Chondrocyte (in vitro differentiated cells): Measurements from ENCODE around the gene CACNA1F. TPM values are rescaled to one million over a fixed set of nuclear protein-coding genes. Genes with fewer than 3 reads are reported as not detected.

Source experiments
- DNase-seq: peaks from one replicate; pipeline ENCODE4 v3.0.0; 2021; ENCODE audit warnings: mixed read lengths, low spot score
- H3K27ac Mint-ChIP-seq: one replicate; pipeline ENCODE4 v1.8.0; 2021; ENCODE audit warnings: mild to moderate bottlenecking, moderate library complexity, mixed read lengths; ENCODE audit not compliant: unreplicated experiment
- H3K27me3 Mint-ChIP-seq: 2 replicates; pipeline ENCODE4 v1.8.0; 2021; ENCODE audit warnings: low read depth, mixed read lengths
- H3K36me3 Mint-ChIP-seq: 2 replicates; pipeline ENCODE4 v1.8.0; 2021; ENCODE audit warnings: low read depth, mixed read lengths
- H3K4me1 Mint-ChIP-seq: 2 replicates; pipeline ENCODE4 v1.8.0; 2021; ENCODE audit warnings: low read depth, mild to moderate bottlenecking, mixed read lengths
- H3K4me3 Mint-ChIP-seq: one replicate; pipeline ENCODE4 v1.8.0; 2021; ENCODE audit warnings: mild to moderate bottlenecking, moderate library complexity, mixed read lengths; ENCODE audit not compliant: unreplicated experiment
- H3K9me3 Mint-ChIP-seq: 2 replicates; pipeline ENCODE4 v1.8.0; 2021; ENCODE audit warnings: low read depth, mixed read lengths
- CTCF ChIP-seq: fragments of 200-600 bp; sonication (generic); IDR thresholded peaks from 2 replicates; pipeline ENCODE4 v1.5.0; 2021; ENCODE audit warnings: antibody characterized with exemption, mild to moderate bottlenecking, moderate library complexity
- total RNA-seq: library from RNA; stranded (reverse); gene quantifications from 3 replicates; pipeline ENCODE4 v1.2.1, GENCODE V29; 2021

The CACNA1F gene
- total RNA-seq, 1 donor from 2014 or later = not detected

- Mint-ChIP-seq H3K4me3 (no peak overlapping the region), H3K4me1 (no peaks in the 10 kb centered on the region), H3K27ac (no peak overlapping the region), H3K9me3 (no peaks in the 10 kb centered on the region), H3K27me3 (no peaks in the 10 kb centered on the region), H3K36me3 (peaks cover 7% of the 10 kb centered on the region)
- no peak for DNase-seq
- TF ChIP-seq CTCF = no peak
Observed at GRCh38 chrX:49250066-49250465, 16.9 kb upstream of the CACNA1F start.

- no peaks in the 10 kb centered on the region for H3K4me1 Mint-ChIP-seq
- no peaks in the 10 kb centered on the region for H3K27me3 Mint-ChIP-seq
- H3K4me3 Mint-ChIP-seq = no peak overlapping the region
- H3K9me3 Mint-ChIP-seq = no peaks in the 10 kb centered on the region
- TF ChIP-seq CTCF = no peak
- no peak overlapping the region for H3K27ac Mint-ChIP-seq
- H3K36me3 Mint-ChIP-seq = peaks cover 11% of the 10 kb centered on the region
- no peak for DNase-seq
Observed at GRCh38 chrX:49249616-49250015, 16.5 kb upstream of the CACNA1F start.

GRCh38 chrX:49249071-49249470 lies 15.9 kb upstream of the CACNA1F start:
- no peak for TF ChIP-seq CTCF
- DNase-seq = peak; percentile 82
- no peak overlapping the region for H3K4me3 Mint-ChIP-seq
- H3K27ac Mint-ChIP-seq = no peak overlapping the region
- H3K9me3 Mint-ChIP-seq = no peaks in the 10 kb centered on the region
- no peaks in the 10 kb centered on the region for H3K4me1 Mint-ChIP-seq
- H3K27me3 Mint-ChIP-seq = no peaks in the 10 kb centered on the region
- peaks cover 13% of the 10 kb centered on the region for H3K36me3 Mint-ChIP-seq

- peaks cover 17% of the 10 kb centered on the region for H3K36me3 Mint-ChIP-seq
- no peaks in the 10 kb centered on the region for H3K27me3 Mint-ChIP-seq
- no peak overlapping the region for H3K4me3 Mint-ChIP-seq
- DNase-seq = no peak
- TF ChIP-seq CTCF = no peak
- H3K27ac Mint-ChIP-seq = no peak overlapping the region
- H3K4me1 Mint-ChIP-seq = no peaks in the 10 kb centered on the region
- H3K9me3 Mint-ChIP-seq = no peaks in the 10 kb centered on the region
Observed at GRCh38 chrX:49247916-49248811, 15.0 kb upstream of the CACNA1F start.

- no peak for DNase-seq
- TF ChIP-seq CTCF = no peak
- H3K4me3 Mint-ChIP-seq = no peak overlapping the region
- H3K27ac Mint-ChIP-seq = no peak overlapping the region
- H3K36me3 Mint-ChIP-seq = peaks cover 17% of the 10 kb centered on the region
- H3K4me1 Mint-ChIP-seq = no peaks in the 10 kb centered on the region
- H3K9me3 Mint-ChIP-seq = no peaks in the 10 kb centered on the region
- no peaks in the 10 kb centered on the region for H3K27me3 Mint-ChIP-seq
Observed at GRCh38 chrX:49247346-49247745, 14.2 kb upstream of the CACNA1F start.
